SK-N-SH (cell line): ENCODE results near the gene HIPK3. TPM values are rescaled to one million over a fixed set of nuclear protein-coding genes. Genes with fewer than 3 reads are reported as not detected.

Experiments
- CTCF ChIA-PET: fragments of 300-600, 350-600 bp; formaldehyde crosslinking; extraction: SDS; loops from one replicate; lab custom pipeline; 2021; lab: Yijun Ruan, JAX
- POLR2A ChIA-PET: fragments of 350-600 bp; sonication (Branson Sonifier 250); formaldehyde crosslinking; extraction: SDS; loops from one replicate; lab custom pipeline; 2020; ENCODE audit warnings: antibody characterized with exemption, inconsistent platforms; lab: Yijun Ruan, JAX
- DNase-seq: peaks from one replicate; pipeline ENCODE4 v3.0.0; 2012
- H2AFZ ChIP-seq: fragments of 200-600 bp; sonication (generic); 2 replicates; pipeline ENCODE4 v1.8.1; 2016; ENCODE audit warnings: antibody characterized with exemption, mild to moderate bottlenecking, low read depth
- H3F3A ChIP-seq: fragments of 200-600 bp; sonication (generic); replicated peaks from 2 replicates; pipeline ENCODE3; 2016; ENCODE audit warnings: antibody characterized with exemption, mild to moderate bottlenecking; ENCODE audit not compliant: insufficient read depth
- H3K27ac ChIP-seq, 2 experiments: fragments of 200-500 bp in 1 of 2; fragments of 200-600 bp in 1 of 2; sonication (Bioruptor generic) in 1 of 2; sonication (generic), shearing (Covaris generic) in 1 of 2; 2 replicates each; pipeline versions ENCODE4 v1.5.1 to v1.6.1; 2014 to 2016; ENCODE audit warnings: low read depth in 2 of 2, inconsistent platforms in 1 of 2, low read length in 1 of 2, mild to moderate bottlenecking in 1 of 2, mixed read lengths in 1 of 2
- H3K27me3 ChIP-seq: fragments of 200-600 bp; sonication (generic), shearing (Covaris generic); 2 replicates; pipeline ENCODE4 v1.6.1; 2016; ENCODE audit warnings: mixed run types; ENCODE audit not compliant: insufficient read depth
- H3K36me3 ChIP-seq, 2 experiments: fragments of 200-500 bp in 1 of 2; fragments of 200-600 bp in 1 of 2; sonication (Bioruptor generic) in 1 of 2; sonication (generic) in 1 of 2; replicated peaks in 1 of 2; 2 replicates each; pipeline versions ENCODE3 to v1.5.1; 2014 to 2016; ENCODE audit warnings: low read length in 1 of 2, mild to moderate bottlenecking in 1 of 2; ENCODE audit not compliant: insufficient read depth in 2 of 2, control insufficient read depth in 1 of 2
- H3K4me1 ChIP-seq, 2 experiments: fragments of 200-500 bp in 1 of 2; fragments of 200-600 bp in 1 of 2; sonication (Bioruptor generic) in 1 of 2; sonication (generic), shearing (Covaris generic) in 1 of 2; 2 replicates each; pipeline versions ENCODE4 v1.5.1 to v1.6.1; 2014 to 2016; ENCODE audit warnings: low read depth in 1 of 2, low read length in 1 of 2, mixed run types in 1 of 2; ENCODE audit not compliant: insufficient read depth in 2 of 2, control insufficient read depth in 1 of 2
- H3K4me2 ChIP-seq: fragments of 200-600 bp; sonication (generic), shearing (Covaris generic); 2 replicates; pipeline ENCODE4 v1.6.1; 2017; ENCODE audit warnings: mixed run types
- H3K4me3 ChIP-seq, 2 experiments: fragments of 200-500 bp in 1 of 2; fragments of 200-600 bp in 1 of 2; sonication (Bioruptor generic) in 1 of 2; sonication (generic), shearing (Covaris generic) in 1 of 2; 2 replicates each; pipeline versions ENCODE4 v1.5.1 to v1.8.1; 2014 to 2016; ENCODE audit warnings: low read depth in 2 of 2, inconsistent platforms in 1 of 2, low read length in 1 of 2, mild to moderate bottlenecking in 1 of 2, mixed read lengths in 1 of 2, moderate library complexity in 1 of 2
- H3K79me2 ChIP-seq: fragments of 200-600 bp; sonication (generic); 2 replicates; pipeline ENCODE4 v1.8.1; 2017; ENCODE audit warnings: mild to moderate bottlenecking; ENCODE audit not compliant: insufficient read depth
- H3K9ac ChIP-seq: fragments of 200-600 bp; sonication (generic); 2 replicates; pipeline ENCODE4 v1.6.1; 2017; ENCODE audit warnings: mixed run types
- H3K9me2 ChIP-seq: fragments of 200-600 bp; sonication (generic); 2 replicates; pipeline ENCODE4 v1.6.1; 2017; ENCODE audit warnings: mixed run types
- H3K9me3 ChIP-seq: fragments of 200-600 bp; sonication (generic); 2 replicates; pipeline ENCODE4 v1.6.1; 2017; ENCODE audit warnings: mixed run types, mild to moderate bottlenecking, moderate library complexity
- H4K20me1 ChIP-seq: fragments of 200-600 bp; sonication (generic); 2 replicates; pipeline ENCODE4 v1.6.1; 2017; ENCODE audit warnings: mild to moderate bottlenecking, mixed run types; ENCODE audit not compliant: insufficient read depth
- ELF1 ChIP-seq: IDR thresholded peaks from 2 replicates; pipeline ENCODE4 v1.4.0; 2012
- EP300 ChIP-seq, 2 experiments: IDR thresholded peaks; 2 replicates each; pipeline versions ENCODE4 v1.4.0 to v1.6.1; 2012; ENCODE audit warnings: borderline replicate concordance in 1 of 2, low read depth in 1 of 2, low read length in 1 of 2
- EZH2phosphoT487 ChIP-seq: fragments of 200-600 bp; sonication (generic); IDR thresholded peaks from 2 replicates; pipeline ENCODE4 v1.6.1; 2017; ENCODE audit warnings: low read depth, mixed run types, mild to moderate bottlenecking, antibody characterized with exemption, moderate library complexity, borderline replicate concordance
- FOXJ3 ChIP-seq: sonication (generic); formaldehyde crosslinking; IDR thresholded peaks from 2 replicates; pipeline ENCODE4 v1.5.1; 2020; ENCODE audit warnings: mild to moderate bottlenecking, missing genetic modification reagents
- GATA2 ChIP-seq: sonication (generic); formaldehyde crosslinking; IDR thresholded peaks from 2 replicates; pipeline ENCODE4 v1.5.0; 2020; ENCODE audit warnings: mild to moderate bottlenecking, missing genetic modification reagents
- MXI1 ChIP-seq: IDR thresholded peaks from 2 replicates; pipeline ENCODE4 v1.6.1; 2012; ENCODE audit warnings: mild to moderate bottlenecking, low read depth, low read length, improper control_type of control experiment
- NRF1 ChIP-seq: IDR thresholded peaks from 2 replicates; pipeline ENCODE4 v1.6.1; 2012; ENCODE audit warnings: low read depth, mild to moderate bottlenecking, low read length
- RAD21 ChIP-seq: IDR thresholded peaks from 2 replicates; pipeline ENCODE4 v1.6.1; 2012; ENCODE audit warnings: mild to moderate bottlenecking, low read length
- RCOR1 ChIP-seq: fragments of 150-350 bp; IDR thresholded peaks from 2 replicates; pipeline ENCODE4 v1.6.1; 2017; ENCODE audit warnings: antibody characterized with exemption, low read length
- RFX5 ChIP-seq: IDR thresholded peaks from 2 replicates; pipeline ENCODE4 v1.6.1; 2012; ENCODE audit warnings: mild to moderate bottlenecking, improper control_type of control experiment, low read length
- RXRA ChIP-seq: IDR thresholded peaks from 2 replicates; pipeline ENCODE4 v1.4.0; 2012; ENCODE audit warnings: low read depth, mild to moderate bottlenecking, borderline replicate concordance
- SIN3A ChIP-seq: IDR thresholded peaks from 2 replicates; pipeline ENCODE4 v1.6.1; 2012; ENCODE audit warnings: low read depth, mild to moderate bottlenecking, low read length, moderate library complexity, borderline replicate concordance
- SMC3 ChIP-seq: IDR thresholded peaks from 2 replicates; pipeline ENCODE4 v1.6.1; 2012; ENCODE audit warnings: low read depth, low read length, improper control_type of control experiment
- TCF12 ChIP-seq: IDR thresholded peaks from 2 replicates; pipeline ENCODE4 v1.4.0; 2012
- WGBS: methylation state at CpG from one replicate; pipeline ENCODE4 v1.1.6; 2017; ENCODE audit warnings: low lambda C conversion rate; 5-methylcytosine and 5-hydroxymethylcytosine counted together
- polyA plus RNA-seq, 3 experiments: library from polyadenylated mRNA; depleted of rRNA; stranded (reverse); fragments of >200 nt; gene quantifications; 2 replicates each; pipeline ENCODE4 v1.2.3, GENCODE V29; 2012
- TF ChIP-seq, protein P1 (sequence below): fragments of 150-350 bp; IDR thresholded peaks from 2 replicates; pipeline ENCODE4 v1.6.1; 2016; ENCODE audit warnings: mild to moderate bottlenecking, low read depth, low read length
- TF ChIP-seq, protein P2 (sequence below): IDR thresholded peaks from 2 replicates; pipeline ENCODE4; 2012
- TF ChIP-seq, protein P3 (sequence below): fragments of 150-350 bp; IDR thresholded peaks from 2 replicates; pipeline ENCODE4 v1.6.1; 2017; ENCODE audit warnings: antibody characterized with exemption, low read length, low read depth, borderline replicate concordance
- TF ChIP-seq, protein P4 (sequence below): IDR thresholded peaks from 2 replicates; pipeline ENCODE4 v1.4.0; 2012; ENCODE audit warnings: low read depth, borderline replicate concordance

The HIPK3 gene
- polyA plus RNA-seq, 1 of the 3 experiments (the other 2 are of a cell fraction), result 5.2 TPM

DNA sequence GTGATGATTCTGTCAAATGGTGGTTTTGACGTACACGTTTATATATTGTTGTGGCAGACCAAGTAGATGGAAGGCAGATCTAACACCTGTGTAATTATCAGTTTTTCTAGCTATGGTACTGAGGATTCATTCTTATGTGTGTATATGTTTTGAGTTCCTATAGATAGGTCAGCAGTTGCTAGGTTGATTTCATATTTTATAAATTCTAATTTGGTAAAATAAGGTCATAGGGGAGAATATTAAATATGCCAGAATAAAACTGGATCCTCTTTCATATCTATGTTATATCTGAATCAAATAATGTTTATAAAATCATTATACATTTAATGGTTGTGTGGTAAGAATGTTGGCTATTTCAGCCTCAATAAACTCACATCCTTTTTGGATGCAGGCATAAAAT, 27.6 kb downstream of the HIPK3 start:
- H3K4me2 ChIP-seq, result no peak overlapping the region
- no peak overlapping the region for H3K27ac ChIP-seq
- no peak overlapping the region for H3K4me3 ChIP-seq
- CTCF ChIA-PET, result no interaction called here
- H3K9me3 ChIP-seq, result no peaks in the 10 kb centered on the region
- no peak overlapping the region for H3K9ac ChIP-seq
- no peaks in the 10 kb centered on the region for H3K9me2 ChIP-seq
- H2AFZ ChIP-seq, result no peak overlapping the region
- peaks cover 74% of the 10 kb centered on the region for H4K20me1 ChIP-seq
- H3K36me3 ChIP-seq, result peaks cover 7 to 18% of the 10 kb centered on the region in 2 experiments
- peaks cover 98% of the 10 kb centered on the region for H3K79me2 ChIP-seq
- DNase-seq, result no peak
- WGBS, result 93% methylated on average over 2 of the region's 2 CpGs
- no peaks in the 10 kb centered on the region for H3K27me3 ChIP-seq
- TF ChIP-seq, protein P1, sequence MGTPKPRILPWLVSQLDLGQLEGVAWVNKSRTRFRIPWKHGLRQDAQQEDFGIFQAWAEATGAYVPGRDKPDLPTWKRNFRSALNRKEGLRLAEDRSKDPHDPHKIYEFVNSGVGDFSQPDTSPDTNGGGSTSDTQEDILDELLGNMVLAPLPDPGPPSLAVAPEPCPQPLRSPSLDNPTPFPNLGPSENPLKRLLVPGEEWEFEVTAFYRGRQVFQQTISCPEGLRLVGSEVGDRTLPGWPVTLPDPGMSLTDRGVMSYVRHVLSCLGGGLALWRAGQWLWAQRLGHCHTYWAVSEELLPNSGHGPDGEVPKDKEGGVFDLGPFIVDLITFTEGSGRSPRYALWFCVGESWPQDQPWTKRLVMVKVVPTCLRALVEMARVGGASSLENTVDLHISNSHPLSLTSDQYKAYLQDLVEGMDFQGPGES, result no peak
- TF ChIP-seq TCF12 (no peak), NRF1 (no peak), RXRA (no peak)
- H3K4me1 ChIP-seq, result no peaks in the 10 kb centered on the region; a peak in 1 of 4 replicates
- POLR2A ChIA-PET, result no interaction called here
- peaks cover 8% of the 10 kb centered on the region for H3F3A ChIP-seq

DNA sequence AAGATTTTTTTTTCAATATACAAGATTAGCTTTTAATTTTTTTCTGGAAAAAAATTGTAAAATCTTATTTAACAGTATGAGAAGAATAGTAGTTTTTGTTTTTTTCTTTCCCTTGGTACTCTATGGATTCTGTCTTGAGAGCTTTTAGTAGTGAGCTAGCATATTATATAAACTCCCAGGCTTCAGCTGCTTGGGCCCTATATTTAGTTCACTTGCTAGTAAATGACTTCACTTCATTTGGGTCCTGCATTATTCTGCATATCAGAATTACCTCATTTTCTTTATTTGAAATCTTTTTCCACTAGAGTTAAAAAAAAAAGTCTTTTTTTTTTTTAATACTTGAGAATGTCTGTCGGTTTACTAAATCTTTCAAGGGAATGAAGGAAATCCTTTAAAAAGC, 33.1 kb downstream of the HIPK3 start:
- H3K4me2 ChIP-seq, result no peak overlapping the region
- H2AFZ ChIP-seq, result no peak overlapping the region
- no peaks in the 10 kb centered on the region for H3K9me2 ChIP-seq
- ChIA-PET POLR2A (no interaction called here), CTCF (interaction anchor here (1.3 kb wide), 1 partner anchor 18 kb away, joined by 3 read pairs; no protein-coding TSS in a partner anchor)
- no peak for DNase-seq
- H3K4me3 ChIP-seq, result no peak overlapping the region
- H3K9ac ChIP-seq, result no peak overlapping the region
- TF ChIP-seq, protein P2, sequence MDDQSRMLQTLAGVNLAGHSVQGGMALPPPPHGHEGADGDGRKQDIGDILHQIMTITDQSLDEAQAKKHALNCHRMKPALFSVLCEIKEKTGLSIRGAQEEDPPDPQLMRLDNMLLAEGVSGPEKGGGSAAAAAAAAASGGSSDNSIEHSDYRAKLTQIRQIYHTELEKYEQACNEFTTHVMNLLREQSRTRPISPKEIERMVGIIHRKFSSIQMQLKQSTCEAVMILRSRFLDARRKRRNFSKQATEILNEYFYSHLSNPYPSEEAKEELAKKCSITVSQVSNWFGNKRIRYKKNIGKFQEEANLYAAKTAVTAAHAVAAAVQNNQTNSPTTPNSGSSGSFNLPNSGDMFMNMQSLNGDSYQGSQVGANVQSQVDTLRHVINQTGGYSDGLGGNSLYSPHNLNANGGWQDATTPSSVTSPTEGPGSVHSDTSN, result no peak
- no peak for TF ChIP-seq SMC3
- TF ChIP-seq, protein P3, sequence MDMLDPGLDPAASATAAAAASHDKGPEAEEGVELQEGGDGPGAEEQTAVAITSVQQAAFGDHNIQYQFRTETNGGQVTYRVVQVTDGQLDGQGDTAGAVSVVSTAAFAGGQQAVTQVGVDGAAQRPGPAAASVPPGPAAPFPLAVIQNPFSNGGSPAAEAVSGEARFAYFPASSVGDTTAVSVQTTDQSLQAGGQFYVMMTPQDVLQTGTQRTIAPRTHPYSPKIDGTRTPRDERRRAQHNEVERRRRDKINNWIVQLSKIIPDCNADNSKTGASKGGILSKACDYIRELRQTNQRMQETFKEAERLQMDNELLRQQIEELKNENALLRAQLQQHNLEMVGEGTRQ, result no peak
- TF ChIP-seq SIN3A, result no peak
- no peak for TF ChIP-seq RAD21
- TF ChIP-seq EZH2phosphoT487, result no peak
- TF ChIP-seq MXI1, result no peak
- no peak for TF ChIP-seq ELF1
- no peak for TF ChIP-seq GATA2 (CRISPR knock-in tag)
- TF ChIP-seq RCOR1, result no peak
- TF ChIP-seq FOXJ3, result no peak
- TF ChIP-seq EP300 (IDR thresholded peaks at IDR 0.05; ENCODE audit: borderline replicate concordance in 1 of 2, low read depth in 1 of 2, low read length in 1 of 2), result no peak
- TF ChIP-seq, protein P4, sequence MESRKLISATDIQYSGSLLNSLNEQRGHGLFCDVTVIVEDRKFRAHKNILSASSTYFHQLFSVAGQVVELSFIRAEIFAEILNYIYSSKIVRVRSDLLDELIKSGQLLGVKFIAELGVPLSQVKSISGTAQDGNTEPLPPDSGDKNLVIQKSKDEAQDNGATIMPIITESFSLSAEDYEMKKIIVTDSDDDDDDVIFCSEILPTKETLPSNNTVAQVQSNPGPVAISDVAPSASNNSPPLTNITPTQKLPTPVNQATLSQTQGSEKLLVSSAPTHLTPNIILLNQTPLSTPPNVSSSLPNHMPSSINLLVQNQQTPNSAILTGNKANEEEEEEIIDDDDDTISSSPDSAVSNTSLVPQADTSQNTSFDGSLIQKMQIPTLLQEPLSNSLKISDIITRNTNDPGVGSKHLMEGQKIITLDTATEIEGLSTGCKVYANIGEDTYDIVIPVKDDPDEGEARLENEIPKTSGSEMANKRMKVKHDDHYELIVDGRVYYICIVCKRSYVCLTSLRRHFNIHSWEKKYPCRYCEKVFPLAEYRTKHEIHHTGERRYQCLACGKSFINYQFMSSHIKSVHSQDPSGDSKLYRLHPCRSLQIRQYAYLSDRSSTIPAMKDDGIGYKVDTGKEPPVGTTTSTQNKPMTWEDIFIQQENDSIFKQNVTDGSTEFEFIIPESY, result no peak
- TF ChIP-seq RXRA, result no peak
- TF ChIP-seq RFX5, result no peak
- WGBS, result 88% methylated on average over 1 of the region's 1 CpG
- H3K4me1 ChIP-seq, result peaks cover 6 to 9% of the 10 kb centered on the region in 2 experiments; a peak in 3 of 4 replicates
- no peaks in the 10 kb centered on the region for H3K9me3 ChIP-seq
- no peak overlapping the region for H3K27ac ChIP-seq
- H3K27me3 ChIP-seq, result no peaks in the 10 kb centered on the region
- H3K79me2 ChIP-seq, result peaks cover 97% of the 10 kb centered on the region
- peaks cover 13% of the 10 kb centered on the region for H3F3A ChIP-seq
- peaks cover 53% of the 10 kb centered on the region for H4K20me1 ChIP-seq
- peaks cover 7 to 32% of the 10 kb centered on the region in 2 experiments for H3K36me3 ChIP-seq
